Kidney (tissue), 14 donors: ENCODE measurements around the gene TEX13B. TPM values are rescaled to one million over a fixed set of nuclear protein-coding genes. Genes with fewer than 3 reads are reported as not detected.

Experiments
- DNase-seq, 5 donors: peaks; one replicate each; pipeline ENCODE4 v3.0.0-alpha.2; 2013 to 2020
- FAIRE-seq: peaks from 2 replicates; lab custom pipeline; 2012; peaks lifted over from hg19 to GRCh38; lab: Jason Lieb, UNC
- H3K27ac ChIP-seq, 2 donors: one replicate each; pipeline ENCODE4 v1.7.0; 2013; ENCODE audit warnings: low read depth in 2 of 2, low read length in 2 of 2, inconsistent platforms in 1 of 2
- H3K27me3 ChIP-seq: one replicate; pipeline ENCODE4 v1.7.1; 2013; ENCODE audit warnings: low read length, inconsistent platforms; ENCODE audit not compliant: control insufficient read depth, insufficient read depth
- H3K36me3 ChIP-seq, 3 donors: one replicate each; pipeline versions ENCODE4 v1.7.0 to v1.7.1; 2013; ENCODE audit warnings: low read length in 3 of 3, control low read depth in 1 of 3, inconsistent platforms in 1 of 3; ENCODE audit not compliant: insufficient read depth in 3 of 3, control insufficient read depth in 2 of 3
- H3K4me1 ChIP-seq, 3 donors: one replicate each; pipeline versions ENCODE4 v1.7.0 to v1.7.1; 2013; ENCODE audit warnings: low read length in 3 of 3, inconsistent platforms in 1 of 3, low read depth in 1 of 3; ENCODE audit not compliant: control insufficient read depth in 2 of 3, insufficient read depth in 2 of 3
- H3K4me3 ChIP-seq, 3 donors: one replicate each; pipeline versions ENCODE4 v1.7.0 to v1.8.1; 2013; ENCODE audit warnings: low read length in 3 of 3, control low read depth in 1 of 3, inconsistent platforms in 1 of 3
- H3K9ac ChIP-seq, 3 donors: one replicate each; pipeline versions ENCODE4 v1.7.0 to v1.7.1; 2013; ENCODE audit warnings: low read length in 3 of 3, control low read depth in 1 of 3, inconsistent platforms in 1 of 3
- H3K9me3 ChIP-seq, 3 donors: one replicate each; pipeline versions ENCODE4 v1.7.0 to v1.7.1; 2013; ENCODE audit warnings: low read length in 3 of 3, control low read depth in 1 of 3, inconsistent platforms in 1 of 3; ENCODE audit not compliant: control insufficient read depth in 2 of 3, insufficient read depth in 1 of 3
- intact Hi-C: fragments of 100-400 bp; cut with DNase I; formaldehyde crosslinking; loops from one replicate; pipeline ENCODE4 v1.11.1; 2022
- polyA plus RNA-seq: library from polyadenylated mRNA; stranded (reverse); fragments of 350-450 nt; fragmentation: Illumina TruSeq; extraction: RNeasy Lipid Tissue Mini Kit (QIAGEN cat#74804); gene quantifications from one replicate; pipeline ENCODE4 v1.2.3, GENCODE V29; 2014; ENCODE audit warnings: low read depth, low replicate concordance; ENCODE audit not compliant: insufficient read depth
- total RNA-seq: library from RNA; stranded (reverse); fragmentation: NEBNext Ultra II Directional; extraction: Animal tissue kit (Norgen Biotek cat#: 25700); gene quantifications from one replicate; pipeline ENCODE4 v1.2.1, GENCODE V29; 2021
- TF ChIP-seq, protein P1 (sequence below): IDR thresholded peaks from 3 replicates; pipeline ENCODE4 v1.5.1; 2012; ENCODE audit warnings: mild to moderate bottlenecking, moderate library complexity, borderline replicate concordance; ENCODE audit not compliant: insufficient read depth; ENCODE audit errors: extremely low read depth
- donor health status: control.
- donor health status: control.
- donor health status: control.
- donor health status: control.
- donor health status: control.
- donor health status: DM: yes; HTN: yes; CAD: no.
- donor health status: Normal renal cell carcinoma (clear cell type).

Gene TEX13B
- total and polyA plus RNA-seq, 2 donors from 2014 or later: not detected

DNA sequence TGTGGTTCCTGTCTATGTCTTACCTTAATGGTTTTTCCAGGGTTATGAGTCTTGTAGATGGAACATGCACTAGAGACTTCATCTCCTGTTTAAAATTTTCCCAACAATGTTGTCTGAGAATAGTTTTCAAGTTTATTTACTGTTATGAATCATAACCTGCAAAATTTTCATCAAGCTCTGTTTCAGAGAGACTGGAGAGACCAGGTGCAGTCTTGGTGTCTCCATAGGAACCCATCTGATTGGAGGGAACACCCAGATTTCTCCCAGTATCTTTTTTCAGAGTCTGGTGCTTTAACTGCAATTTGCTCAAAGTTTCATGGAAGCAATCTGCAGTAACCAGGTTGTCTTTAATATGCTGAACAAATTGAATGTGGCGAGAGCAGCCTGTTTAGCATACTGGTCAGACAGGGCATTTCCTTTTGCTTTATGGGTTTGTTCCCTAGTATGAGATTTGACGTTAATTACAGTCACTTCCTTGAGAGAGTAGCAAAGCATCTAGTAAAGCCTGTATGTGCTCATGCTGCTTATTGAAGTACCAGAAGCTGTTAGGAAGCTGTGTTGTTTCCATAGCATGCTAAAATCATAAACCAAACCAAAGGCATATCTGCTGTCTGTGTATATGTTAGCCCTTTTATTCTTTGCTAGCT lies 43.9 kb upstream of the TEX13B start:
- TF ChIP-seq, protein P1, sequence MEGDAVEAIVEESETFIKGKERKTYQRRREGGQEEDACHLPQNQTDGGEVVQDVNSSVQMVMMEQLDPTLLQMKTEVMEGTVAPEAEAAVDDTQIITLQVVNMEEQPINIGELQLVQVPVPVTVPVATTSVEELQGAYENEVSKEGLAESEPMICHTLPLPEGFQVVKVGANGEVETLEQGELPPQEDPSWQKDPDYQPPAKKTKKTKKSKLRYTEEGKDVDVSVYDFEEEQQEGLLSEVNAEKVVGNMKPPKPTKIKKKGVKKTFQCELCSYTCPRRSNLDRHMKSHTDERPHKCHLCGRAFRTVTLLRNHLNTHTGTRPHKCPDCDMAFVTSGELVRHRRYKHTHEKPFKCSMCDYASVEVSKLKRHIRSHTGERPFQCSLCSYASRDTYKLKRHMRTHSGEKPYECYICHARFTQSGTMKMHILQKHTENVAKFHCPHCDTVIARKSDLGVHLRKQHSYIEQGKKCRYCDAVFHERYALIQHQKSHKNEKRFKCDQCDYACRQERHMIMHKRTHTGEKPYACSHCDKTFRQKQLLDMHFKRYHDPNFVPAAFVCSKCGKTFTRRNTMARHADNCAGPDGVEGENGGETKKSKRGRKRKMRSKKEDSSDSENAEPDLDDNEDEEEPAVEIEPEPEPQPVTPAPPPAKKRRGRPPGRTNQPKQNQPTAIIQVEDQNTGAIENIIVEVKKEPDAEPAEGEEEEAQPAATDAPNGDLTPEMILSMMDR: no peak
- no peak overlapping the region for H3K9ac ChIP-seq
- intact Hi-C loops: no loop called here
- no peaks in the 10 kb centered on the region for H3K4me1 ChIP-seq
- H3K27me3 ChIP-seq: peaks cover 6% of the 10 kb centered on the region
- peak in 1 of 5 donors; percentile 11 for DNase-seq
- no peaks in the 10 kb centered on the region for H3K9me3 ChIP-seq
- H3K36me3 ChIP-seq: no peaks in the 10 kb centered on the region
- H3K27ac ChIP-seq: no peak overlapping the region
- no peak for FAIRE-seq
- no peak overlapping the region for H3K4me3 ChIP-seq

GRCh38 chrX:108025376-108025775 lies 43.2 kb upstream of the TEX13B start:
- H3K9me3 ChIP-seq: no peaks in the 10 kb centered on the region
- peaks cover 6% of the 10 kb centered on the region for H3K27me3 ChIP-seq
- H3K27ac ChIP-seq: no peak overlapping the region
- H3K36me3 ChIP-seq: no peaks in the 10 kb centered on the region
- H3K9ac ChIP-seq: no peak overlapping the region
- DNase-seq: no peak
- H3K4me3 ChIP-seq: no peak overlapping the region
- TF ChIP-seq, protein P1: no peak
- no peaks in the 10 kb centered on the region for H3K4me1 ChIP-seq
- intact Hi-C loops: no loop called here
- FAIRE-seq: no peak

- FAIRE-seq (no peak), DNase-seq (no peak)
- Histone ChIP-seq H3K9me3 (no peaks in the 10 kb centered on the region), H3K4me1 (no peaks in the 10 kb centered on the region), H3K27ac (no peak overlapping the region), H3K9ac (no peak overlapping the region), H3K27me3 (no peaks in the 10 kb centered on the region), H3K4me3 (no peak overlapping the region), H3K36me3 (no peaks in the 10 kb centered on the region)
- intact Hi-C loops: no loop called here
- TF ChIP-seq, protein P1: no peak
Measured at GRCh38 chrX:108022491-108023089, 40.4 kb upstream of the TEX13B start.
